Panc1 (cell line): Measurements from ENCODE around the gene PTPRK. TPM values are rescaled to one million over a fixed set of nuclear protein-coding genes. Genes with fewer than 3 reads are reported as not detected.

Experiments
- ATAC-seq: fragments of 200-7000 bp; cut with Tn5 transposase; 2 replicates; pipeline ENCODE4 v1.9.1; 2020; ENCODE audit warnings: mild to moderate bottlenecking, moderate library complexity
- BruUV-seq: library from RNA; stranded (reverse); fragments of 400-500 nt; replicated peaks from 2 replicates; lab custom pipeline; 2021; lab: Mats Ljungman, UMichigan
- CTCF ChIA-PET: fragments of 300-600 bp; sonication (Branson Sonifier 250); formaldehyde crosslinking; loops from one replicate; lab custom pipeline; 2022; ENCODE audit warnings: antibody characterized with exemption; lab: Charles Lee
- POLR2A ChIA-PET: fragments of 300-600 bp; sonication (Branson Sonifier 250); formaldehyde crosslinking; loops from one replicate; lab custom pipeline; 2022; ENCODE audit warnings: antibody characterized with exemption; lab: Charles Lee
- DNase-seq: peaks from one replicate; pipeline ENCODE4 v3.0.0-alpha.2; 2010; ENCODE audit warnings: low read depth, low spot score
- H3K27ac ChIP-seq: 2 replicates; pipeline ENCODE4 v1.5.1; 2011; ENCODE audit warnings: mild to moderate bottlenecking, low read length, inconsistent platforms
- H3K27me3 ChIP-seq: fragments of 200-500 bp; sonication (Bioruptor generic); 2 replicates; pipeline ENCODE4 v1.6.0; 2014; ENCODE audit warnings: low read length, inconsistent platforms; ENCODE audit not compliant: control insufficient read depth, insufficient read depth
- H3K36me3 ChIP-seq: fragments of 200-500 bp; sonication (Bioruptor generic); 2 replicates; pipeline ENCODE4 v1.5.1; 2014; ENCODE audit warnings: inconsistent platforms, mild to moderate bottlenecking, low read length, moderate library complexity; ENCODE audit not compliant: control insufficient read depth, insufficient read depth
- H3K4me1 ChIP-seq: 2 replicates; pipeline ENCODE4 v1.5.1; 2011; ENCODE audit warnings: inconsistent platforms, mild to moderate bottlenecking, low read length, moderate library complexity; ENCODE audit not compliant: control insufficient read depth, insufficient read depth
- H3K4me3 ChIP-seq, 2 experiments: 2 replicates each; pipeline ENCODE4 v1.5.1; 2011 to 2012; ENCODE audit warnings: low read depth in 2 of 2, low read length in 2 of 2, mild to moderate bottlenecking in 2 of 2, inconsistent platforms in 1 of 2, moderate library complexity in 1 of 2
- H3K9me3 ChIP-seq: fragments of 200-500 bp; sonication (Bioruptor generic); 2 replicates; pipeline ENCODE4 v1.5.1; 2014; ENCODE audit warnings: low read depth, mild to moderate bottlenecking, inconsistent platforms, low read length, moderate library complexity; ENCODE audit not compliant: control insufficient read depth, insufficient read depth
- POLR2AphosphoS5 ChIP-seq: IDR thresholded peaks from 2 replicates; pipeline ENCODE4 v1.6.1; 2012; ENCODE audit warnings: mild to moderate bottlenecking, low read depth, low read length, moderate library complexity
- SIN3A ChIP-seq: IDR thresholded peaks from 2 replicates; pipeline ENCODE4 v1.6.1; 2012; ENCODE audit warnings: low read depth, mild to moderate bottlenecking, low read length, moderate library complexity, borderline replicate concordance; ENCODE audit not compliant: insufficient read depth
- TCF7L2 ChIP-seq: IDR thresholded peaks from 2 replicates; pipeline ENCODE4 v1.6.1; 2011; ENCODE audit warnings: mild to moderate bottlenecking, low read depth, low read length, inconsistent platforms
- in situ Hi-C: cut with HindIII; loops from 2 replicates; pipeline ENCODE4 v1.10.0; 2016; ENCODE audit warnings: low sequenced_read_pairs, low pct_unique_long_range_greater_than_20kb
- intact Hi-C: fragments of 100-400 bp; cut with micrococcal nuclease; formaldehyde crosslinking; loops from one replicate; pipeline ENCODE4 v1.10.0; 2022; ENCODE audit not compliant: unreplicated experiment
- total RNA-seq: library from RNA; stranded (reverse); gene quantifications from one replicate; pipeline ENCODE4 v1.2.1, GENCODE V29; 2021; ENCODE audit not compliant: unreplicated experiment
- TF ChIP-seq, protein P1 (sequence below), 2 experiments: IDR thresholded peaks; 2 replicates each; pipeline ENCODE4 v1.6.1; 2011 to 2012; ENCODE audit warnings: low read depth in 2 of 2, control low read depth in 1 of 2, low read length in 1 of 2, mild to moderate bottlenecking in 1 of 2, moderate library complexity in 1 of 2; ENCODE audit not compliant: insufficient read depth in 1 of 2
- TF ChIP-seq, protein P2 (sequence below): fragments of 450-650 bp; IDR thresholded peaks from 2 replicates; pipeline ENCODE4 v1.5.1; 2017; ENCODE audit warnings: mild to moderate bottlenecking

The PTPRK gene
- total RNA-seq, 1 experiment from 2014 or later: 61.8 TPM

DNA sequence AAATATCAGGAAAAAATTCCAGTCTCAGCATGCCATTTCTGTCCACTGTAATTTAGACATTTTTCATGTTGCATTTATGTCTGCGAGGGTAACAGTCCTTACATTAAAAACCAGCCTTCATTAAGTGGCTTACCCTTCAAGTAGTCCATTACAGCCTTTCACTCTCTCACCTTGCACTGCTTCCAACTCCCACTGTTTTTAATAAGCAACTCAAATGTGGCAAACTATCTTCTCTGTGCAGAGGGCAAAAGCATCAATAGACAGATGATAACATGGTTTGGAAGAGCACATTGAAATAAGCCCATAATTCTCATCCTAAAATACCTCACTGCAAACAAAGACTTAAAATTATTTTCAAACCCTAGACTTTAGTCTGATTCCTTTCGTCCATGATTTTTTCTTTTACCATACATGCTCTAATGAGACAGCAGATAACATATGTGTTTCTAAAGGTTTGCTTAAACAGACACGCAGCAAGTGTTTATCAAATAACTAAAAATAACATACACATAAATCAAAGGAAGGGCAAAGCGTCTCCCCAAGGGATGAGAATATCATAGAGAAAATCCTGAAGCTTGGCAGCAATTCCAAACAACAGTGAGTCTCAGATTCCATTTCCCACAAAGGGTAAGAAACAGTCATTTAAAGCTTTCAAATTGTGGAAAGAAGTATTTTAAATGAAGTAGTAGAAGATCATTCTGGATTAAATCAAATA, 130.4 kb downstream of the PTPRK start:
- H3K9me3 ChIP-seq: no peaks in the 10 kb centered on the region
- ATAC-seq: no peak
- no peaks in the 10 kb centered on the region for H3K36me3 ChIP-seq
- H3K4me3 ChIP-seq: no peak overlapping the region
- ChIA-PET CTCF (no interaction called here), POLR2A (no interaction called here)
- intact Hi-C loops (no loop called here), in situ Hi-C loops (no loop called here)
- no peaks in the 10 kb centered on the region for H3K4me1 ChIP-seq
- H3K27ac ChIP-seq: no peak overlapping the region
- TF ChIP-seq, protein P1, sequence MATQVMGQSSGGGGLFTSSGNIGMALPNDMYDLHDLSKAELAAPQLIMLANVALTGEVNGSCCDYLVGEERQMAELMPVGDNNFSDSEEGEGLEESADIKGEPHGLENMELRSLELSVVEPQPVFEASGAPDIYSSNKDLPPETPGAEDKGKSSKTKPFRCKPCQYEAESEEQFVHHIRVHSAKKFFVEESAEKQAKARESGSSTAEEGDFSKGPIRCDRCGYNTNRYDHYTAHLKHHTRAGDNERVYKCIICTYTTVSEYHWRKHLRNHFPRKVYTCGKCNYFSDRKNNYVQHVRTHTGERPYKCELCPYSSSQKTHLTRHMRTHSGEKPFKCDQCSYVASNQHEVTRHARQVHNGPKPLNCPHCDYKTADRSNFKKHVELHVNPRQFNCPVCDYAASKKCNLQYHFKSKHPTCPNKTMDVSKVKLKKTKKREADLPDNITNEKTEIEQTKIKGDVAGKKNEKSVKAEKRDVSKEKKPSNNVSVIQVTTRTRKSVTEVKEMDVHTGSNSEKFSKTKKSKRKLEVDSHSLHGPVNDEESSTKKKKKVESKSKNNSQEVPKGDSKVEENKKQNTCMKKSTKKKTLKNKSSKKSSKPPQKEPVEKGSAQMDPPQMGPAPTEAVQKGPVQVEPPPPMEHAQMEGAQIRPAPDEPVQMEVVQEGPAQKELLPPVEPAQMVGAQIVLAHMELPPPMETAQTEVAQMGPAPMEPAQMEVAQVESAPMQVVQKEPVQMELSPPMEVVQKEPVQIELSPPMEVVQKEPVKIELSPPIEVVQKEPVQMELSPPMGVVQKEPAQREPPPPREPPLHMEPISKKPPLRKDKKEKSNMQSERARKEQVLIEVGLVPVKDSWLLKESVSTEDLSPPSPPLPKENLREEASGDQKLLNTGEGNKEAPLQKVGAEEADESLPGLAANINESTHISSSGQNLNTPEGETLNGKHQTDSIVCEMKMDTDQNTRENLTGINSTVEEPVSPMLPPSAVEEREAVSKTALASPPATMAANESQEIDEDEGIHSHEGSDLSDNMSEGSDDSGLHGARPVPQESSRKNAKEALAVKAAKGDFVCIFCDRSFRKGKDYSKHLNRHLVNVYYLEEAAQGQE (IDR thresholded peaks at IDR 0.05; ENCODE audit: insufficient read depth in 1 of 2, low read depth in 2 of 2, low read length in 1 of 2): no peak
- no TSS peak for BruUV-seq
- DNase-seq: no peak
- no peaks in the 10 kb centered on the region for H3K27me3 ChIP-seq

DNA sequence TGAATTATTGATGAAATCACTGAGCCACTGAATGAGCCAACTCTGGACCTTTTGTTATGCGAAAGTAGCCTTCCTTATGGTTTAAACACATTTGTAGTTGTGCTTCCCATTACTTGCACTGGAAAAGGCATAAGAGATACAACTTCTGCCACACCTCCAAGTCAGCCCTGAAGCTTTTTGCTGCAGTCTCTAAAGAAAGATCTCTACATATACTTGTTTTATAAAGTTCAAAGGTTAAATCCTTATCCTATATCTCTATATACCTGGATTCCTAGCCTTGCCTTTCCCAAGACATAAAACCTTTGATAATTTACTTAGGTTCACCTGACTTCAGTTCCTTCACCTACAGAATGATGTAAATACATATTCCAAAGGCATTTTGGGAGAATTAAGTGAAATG, 132.0 kb downstream of the PTPRK start:
- ATAC-seq (no peak), DNase-seq (no peak)
- intact Hi-C loops: no loop called here
- Histone ChIP-seq H3K9me3 (no peaks in the 10 kb centered on the region), H3K27me3 (no peaks in the 10 kb centered on the region), H3K36me3 (no peaks in the 10 kb centered on the region), H3K27ac (no peak overlapping the region), H3K4me1 (no peaks in the 10 kb centered on the region), H3K4me3 (no peak overlapping the region)
- in situ Hi-C loops: no loop called here
- TF ChIP-seq TCF7L2 (no peak), SIN3A (no peak), POLR2AphosphoS5 (no peak)
- TF ChIP-seq, protein P1 (IDR thresholded peaks at IDR 0.05; ENCODE audit: insufficient read depth in 1 of 2, low read depth in 2 of 2, low read length in 1 of 2): no peak
- TF ChIP-seq, protein P2, sequence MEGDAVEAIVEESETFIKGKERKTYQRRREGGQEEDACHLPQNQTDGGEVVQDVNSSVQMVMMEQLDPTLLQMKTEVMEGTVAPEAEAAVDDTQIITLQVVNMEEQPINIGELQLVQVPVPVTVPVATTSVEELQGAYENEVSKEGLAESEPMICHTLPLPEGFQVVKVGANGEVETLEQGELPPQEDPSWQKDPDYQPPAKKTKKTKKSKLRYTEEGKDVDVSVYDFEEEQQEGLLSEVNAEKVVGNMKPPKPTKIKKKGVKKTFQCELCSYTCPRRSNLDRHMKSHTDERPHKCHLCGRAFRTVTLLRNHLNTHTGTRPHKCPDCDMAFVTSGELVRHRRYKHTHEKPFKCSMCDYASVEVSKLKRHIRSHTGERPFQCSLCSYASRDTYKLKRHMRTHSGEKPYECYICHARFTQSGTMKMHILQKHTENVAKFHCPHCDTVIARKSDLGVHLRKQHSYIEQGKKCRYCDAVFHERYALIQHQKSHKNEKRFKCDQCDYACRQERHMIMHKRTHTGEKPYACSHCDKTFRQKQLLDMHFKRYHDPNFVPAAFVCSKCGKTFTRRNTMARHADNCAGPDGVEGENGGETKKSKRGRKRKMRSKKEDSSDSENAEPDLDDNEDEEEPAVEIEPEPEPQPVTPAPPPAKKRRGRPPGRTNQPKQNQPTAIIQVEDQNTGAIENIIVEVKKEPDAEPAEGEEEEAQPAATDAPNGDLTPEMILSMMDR: no peak
- ChIA-PET CTCF (no interaction called here), POLR2A (no interaction called here)
- BruUV-seq: no TSS peak
